Endothelial cell (in vitro differentiated cells): ENCODE results near the gene ECD. TPM values are rescaled to one million over a fixed set of nuclear protein-coding genes. Genes with fewer than 3 reads are reported as not detected.
"Not testable (repeated sequence)": the region's sequence is repeated elsewhere in the genome, so short reads cannot be mapped to it uniquely, and the experiment has no call there.

Experiments used
- DNase-seq: peaks from one replicate; pipeline ENCODE4 v3.0.0; 2021; ENCODE audit warnings: low spot score
- H3K27ac Mint-ChIP-seq: one replicate; pipeline ENCODE4 v1.8.0; 2021; ENCODE audit warnings: mixed read lengths, inconsistent platforms; ENCODE audit not compliant: unreplicated experiment
- H3K27me3 Mint-ChIP-seq: one replicate; pipeline ENCODE4 v1.8.0; 2021; ENCODE audit warnings: mild to moderate bottlenecking, moderate library complexity, mixed read lengths, inconsistent platforms; ENCODE audit not compliant: unreplicated experiment
- H3K36me3 Mint-ChIP-seq: one replicate; pipeline ENCODE4 v1.8.0; 2021; ENCODE audit warnings: mild to moderate bottlenecking, low read depth, mixed read lengths, inconsistent platforms; ENCODE audit not compliant: unreplicated experiment
- H3K4me1 Mint-ChIP-seq: one replicate; pipeline ENCODE4 v1.8.0; 2021; ENCODE audit warnings: mild to moderate bottlenecking, mixed read lengths, inconsistent platforms; ENCODE audit not compliant: unreplicated experiment
- H3K4me3 Mint-ChIP-seq: one replicate; pipeline ENCODE4 v1.8.0; 2021; ENCODE audit warnings: mild to moderate bottlenecking, mixed read lengths, inconsistent platforms; ENCODE audit not compliant: unreplicated experiment
- H3K9me3 Mint-ChIP-seq: one replicate; pipeline ENCODE4 v1.8.0; 2021; ENCODE audit warnings: mixed read lengths, inconsistent platforms; ENCODE audit not compliant: unreplicated experiment
- CTCF ChIP-seq: fragments of 200-600 bp; sonication (generic); IDR thresholded peaks from one replicate; pipeline ENCODE4 v1.5.0; 2021; ENCODE audit warnings: antibody characterized with exemption; ENCODE audit not compliant: unreplicated experiment
- total RNA-seq: library from RNA; stranded (reverse); fragmentation: NEBNext Ultra II Directional; extraction: Animal tissue kit (Norgen Biotek cat#: 25700); gene quantifications from one replicate; pipeline ENCODE4 v1.2.1, GENCODE V29; 2021; ENCODE audit not compliant: unreplicated experiment

Gene ECD
- total RNA-seq, 1 donor from 2014 or later: 38.5 TPM

GRCh38 chr10:73110345-73110849 lies 57.4 kb downstream of the ECD start, which contains the start of gene NUDT13:
NUDT13 (plus strand) TSS chr10:73110455; CDS start chr10:73114366, 3,911 bp downstream.
- Mint-ChIP-seq H3K27me3 (peaks cover 5% of the 10 kb centered on the region), H3K9me3 (no peaks in the 10 kb centered on the region), H3K4me3 (peak within 1 kb of the TSS; percentile 96), H3K27ac (peak within 1 kb of the TSS; percentile 99), H3K36me3 (peaks cover 18% of the 10 kb centered on the region), H3K4me1 (peaks cover 4% of the 10 kb centered on the region)
- DNase-seq: peak; percentile 57
- TF ChIP-seq CTCF: no peak

- not testable (repeated sequence) for H3K27ac Mint-ChIP-seq, H3K27me3 Mint-ChIP-seq, DNase-seq, H3K4me3 Mint-ChIP-seq, H3K4me1 Mint-ChIP-seq, H3K9me3 Mint-ChIP-seq
- peaks cover 18% of the 10 kb centered on the region for H3K36me3 Mint-ChIP-seq
Observed at GRCh38 chr10:73109248-73109652, 58.6 kb downstream of the ECD start.

GRCh38 chr10:73106301-73106700 lies 61.5 kb downstream of the ECD start:
- H3K27me3 Mint-ChIP-seq: peaks cover 5% of the 10 kb centered on the region
- no peak for DNase-seq
- peaks cover 22% of the 10 kb centered on the region for H3K36me3 Mint-ChIP-seq
- H3K4me3 Mint-ChIP-seq: no peak overlapping the region
- no peak overlapping the region for H3K27ac Mint-ChIP-seq
- H3K4me1 Mint-ChIP-seq: peaks cover 4% of the 10 kb centered on the region
- H3K9me3 Mint-ChIP-seq: no peaks in the 10 kb centered on the region
- TF ChIP-seq CTCF: no peak

- H3K36me3 Mint-ChIP-seq: peaks cover 8% of the 10 kb centered on the region
- no peak overlapping the region for H3K27ac Mint-ChIP-seq
- no peak for TF ChIP-seq CTCF
- H3K9me3 Mint-ChIP-seq: no peaks in the 10 kb centered on the region
- H3K4me3 Mint-ChIP-seq: no peak overlapping the region
- H3K4me1 Mint-ChIP-seq: peaks cover 18% of the 10 kb centered on the region
- DNase-seq: no peak
- H3K27me3 Mint-ChIP-seq: peaks cover 2% of the 10 kb centered on the region
Observed at GRCh38 chr10:73099141-73099540, 68.7 kb downstream of the ECD start.

- H3K4me1 Mint-ChIP-seq: peaks cover 21% of the 10 kb centered on the region
- H3K4me3 Mint-ChIP-seq: peak overlapping the region; percentile 87
- peaks cover 2% of the 10 kb centered on the region for H3K27me3 Mint-ChIP-seq
- H3K36me3 Mint-ChIP-seq: peaks cover 8% of the 10 kb centered on the region
- H3K9me3 Mint-ChIP-seq: no peaks in the 10 kb centered on the region
- H3K27ac Mint-ChIP-seq: peak overlapping the region; percentile 94
- no peak for DNase-seq
- TF ChIP-seq CTCF: no peak
Observed at GRCh38 chr10:73097305-73097670, 70.5 kb downstream of the ECD start.
